GM18520 (cell line): ENCODE measurements around the gene NPB.

Experiments
- ATAC-seq: cut with Tn5 transposase; IDR thresholded peaks from one replicate; pipeline ENCODE4 v1.9.1; 2021; ENCODE audit not compliant: unreplicated experiment

The NPB gene

DNA sequence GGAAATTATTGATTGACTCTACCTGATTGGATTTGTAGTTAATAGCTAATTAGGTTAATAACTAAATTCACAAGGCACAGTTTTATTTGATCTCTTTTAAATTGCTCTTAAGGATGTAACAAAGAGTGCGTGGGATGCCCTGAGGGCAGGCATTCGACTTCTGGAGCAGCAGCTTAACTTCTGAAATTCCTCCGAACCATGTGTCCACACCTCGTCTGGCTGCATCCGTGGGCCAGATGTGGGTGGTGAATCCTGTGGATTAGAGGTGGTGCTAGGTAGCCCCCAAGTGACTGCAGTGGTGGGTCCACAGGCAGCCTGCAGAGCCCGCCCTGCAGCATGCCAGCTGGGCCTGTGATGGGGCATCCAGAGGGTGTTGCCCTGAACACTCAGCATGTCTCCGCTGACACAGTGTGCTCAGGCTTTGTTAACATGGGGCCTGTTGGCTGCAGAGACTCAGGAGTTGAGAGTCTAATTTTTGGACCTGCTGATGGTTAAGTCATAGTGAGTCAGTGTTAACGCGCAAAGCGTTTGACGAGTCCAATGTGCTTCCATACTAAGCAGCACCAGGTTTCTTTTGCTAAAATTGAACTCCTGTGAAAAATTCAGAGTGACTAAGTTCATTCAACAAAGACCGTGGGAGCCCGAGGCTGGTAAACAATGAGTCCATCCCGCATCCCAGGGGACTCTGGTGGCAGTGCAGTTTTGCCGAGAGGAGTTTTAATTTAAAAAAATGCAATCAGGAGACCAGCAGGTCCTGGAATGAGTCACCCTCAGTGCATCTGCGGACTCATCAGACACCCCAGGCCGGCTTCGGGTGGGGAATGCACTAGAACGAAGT lies 3.8 kb upstream of the NPB start:
- ATAC-seq, result no peak

- no peak for ATAC-seq
Observed at GRCh38 chr17:81898885-81899284, 3.2 kb upstream of the NPB start.

- ATAC-seq, result no peak
Observed at GRCh38 chr17:81899514-81900166, 2.4 kb upstream of the NPB start.

- ATAC-seq, result no peak
Observed at GRCh38 chr17:81900181-81900820, 1.7 kb upstream of the NPB start.

DNA sequence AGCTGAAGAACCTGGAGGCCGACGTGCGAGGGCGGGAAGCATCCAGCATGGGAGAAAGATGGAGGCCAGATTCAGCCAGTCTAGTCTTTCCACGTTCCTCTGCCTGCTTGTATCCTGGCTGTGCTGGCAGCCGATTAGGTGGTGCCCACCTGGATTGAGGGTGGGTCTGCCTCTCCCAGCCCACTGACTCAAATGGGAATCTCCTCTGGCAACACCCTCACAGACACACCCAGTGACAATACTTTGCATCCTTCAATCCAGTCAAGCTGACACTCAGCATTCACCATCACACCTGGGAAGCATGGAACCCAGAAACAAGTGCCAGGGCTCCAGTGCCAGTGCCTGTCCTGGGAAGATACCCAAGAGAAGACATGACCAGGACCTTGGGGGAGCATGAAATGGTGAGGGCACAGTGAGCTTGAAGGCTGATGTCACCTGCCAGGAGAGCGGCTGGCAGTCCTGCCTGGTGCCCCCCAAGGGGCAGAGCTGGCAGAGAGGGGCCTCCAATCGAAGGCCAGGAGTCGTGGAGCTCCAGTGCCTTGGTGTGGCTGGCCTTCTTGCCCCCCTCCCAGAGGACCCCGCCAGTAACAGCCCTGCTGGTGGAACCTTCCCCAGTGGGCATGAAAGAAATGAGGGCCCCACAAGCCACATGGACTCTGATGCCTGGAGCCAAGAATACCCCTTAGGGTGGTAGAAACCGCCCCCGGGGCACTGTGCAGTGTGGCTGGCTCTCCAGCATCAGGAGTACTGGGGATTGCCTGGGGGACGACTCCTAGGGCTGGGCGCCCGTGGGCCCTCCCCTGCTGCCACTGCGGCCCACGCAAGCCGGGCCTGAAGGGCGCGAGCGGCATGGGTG lies 643 bp upstream of the NPB start:
- ATAC-seq, result no peak

- ATAC-seq, result no peak
Observed at GRCh38 chr17:81902653-81903414, 796 bp downstream of the NPB start.

- ATAC-seq, result no peak
Observed at GRCh38 chr17:81903415-81903831, 1.4 kb downstream of the NPB start.

DNA sequence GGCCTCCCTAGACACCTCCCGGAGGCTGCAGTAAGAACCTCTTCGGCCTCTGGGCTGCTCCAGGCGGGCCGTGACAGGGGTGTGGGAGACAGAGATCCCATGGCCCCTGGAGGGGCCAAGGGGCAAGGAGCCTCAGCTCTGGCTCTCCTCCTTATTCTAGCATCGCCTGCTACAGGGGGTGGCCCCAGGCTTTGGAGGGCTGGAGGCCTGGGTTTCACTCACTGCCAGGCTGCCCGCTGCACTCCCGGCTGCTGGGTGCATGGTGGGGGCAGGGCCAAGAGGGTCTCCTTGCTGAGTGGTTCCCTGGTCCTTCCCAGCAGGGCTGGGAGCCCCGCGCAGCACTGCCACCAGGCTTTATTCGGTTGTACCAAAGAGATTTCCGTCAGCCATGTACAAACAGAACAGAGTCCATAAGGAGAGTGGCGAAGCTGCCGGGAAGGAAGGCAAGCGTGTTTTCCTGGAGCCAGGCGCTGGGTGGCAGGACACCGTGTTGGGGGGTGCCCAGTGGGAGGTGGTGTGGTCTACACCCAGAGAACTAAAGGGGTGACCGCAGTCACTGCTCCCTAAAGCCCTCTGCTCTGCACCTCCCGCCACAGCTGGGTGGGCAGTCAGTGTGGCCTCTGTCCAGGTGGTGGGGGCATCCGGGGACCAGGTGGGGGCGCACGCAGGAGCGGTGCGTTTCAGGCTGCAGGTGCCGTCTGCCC lies 2.0 kb downstream of the NPB start:
- no peak for ATAC-seq

- no peak for ATAC-seq
Observed at GRCh38 chr17:81904600-81905423, 2.8 kb downstream of the NPB start.

DNA sequence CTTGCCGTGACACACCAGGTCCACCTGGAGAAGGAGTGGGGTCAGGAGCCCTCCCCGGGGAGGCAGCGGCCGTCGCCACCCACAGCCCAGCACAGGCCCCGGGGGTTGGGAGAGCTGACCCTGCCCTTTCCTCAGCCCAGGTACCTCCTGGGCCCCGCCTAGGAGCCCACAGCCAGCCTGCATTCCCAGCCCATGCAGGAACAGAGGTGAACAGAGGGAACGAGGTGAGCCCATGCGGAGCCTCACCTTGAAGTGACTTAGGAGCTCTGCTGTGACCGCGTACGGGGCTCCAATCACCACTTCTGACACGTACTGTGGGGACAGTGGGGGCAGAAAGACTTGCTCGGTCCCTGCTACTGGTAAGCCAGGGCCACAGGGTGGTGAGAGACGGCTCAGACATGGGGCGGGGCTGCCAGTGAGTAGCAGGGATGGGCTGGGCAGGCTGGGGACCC lies 3.4 kb downstream of the NPB start:
- ATAC-seq, result no peak

DNA sequence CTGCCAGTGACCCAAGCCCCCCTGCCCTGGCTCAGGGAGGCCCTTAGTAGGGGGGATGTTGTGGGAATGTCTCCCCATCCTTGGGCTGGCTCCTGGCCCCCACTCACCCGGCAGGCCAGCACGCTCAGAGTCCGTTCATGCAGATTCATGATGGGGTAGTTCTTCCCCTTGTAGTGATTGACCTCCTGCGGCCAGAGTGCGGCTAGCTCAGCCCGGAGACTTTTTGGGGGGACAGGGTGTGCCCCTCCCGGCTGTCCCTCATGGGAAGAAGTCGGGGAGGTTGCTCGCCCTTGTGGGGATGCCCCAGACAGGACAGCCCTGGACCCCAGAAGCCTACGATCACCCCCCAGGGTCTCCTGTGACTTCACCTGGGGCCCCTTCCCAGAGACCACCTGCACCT lies 4.0 kb downstream of the NPB start:
- ATAC-seq, result no peak

- no peak for ATAC-seq
Observed at GRCh38 chr17:81906476-81907218, 4.6 kb downstream of the NPB start.

- no peak for ATAC-seq
Observed at GRCh38 chr17:81907219-81908145, 5.4 kb downstream of the NPB start.

GRCh38 chr17:81908793-81909192 lies 6.8 kb downstream of the NPB start:
- no peak for ATAC-seq

GRCh38 chr17:81909231-81909630 lies 7.2 kb downstream of the NPB start:
- ATAC-seq, result no peak

DNA sequence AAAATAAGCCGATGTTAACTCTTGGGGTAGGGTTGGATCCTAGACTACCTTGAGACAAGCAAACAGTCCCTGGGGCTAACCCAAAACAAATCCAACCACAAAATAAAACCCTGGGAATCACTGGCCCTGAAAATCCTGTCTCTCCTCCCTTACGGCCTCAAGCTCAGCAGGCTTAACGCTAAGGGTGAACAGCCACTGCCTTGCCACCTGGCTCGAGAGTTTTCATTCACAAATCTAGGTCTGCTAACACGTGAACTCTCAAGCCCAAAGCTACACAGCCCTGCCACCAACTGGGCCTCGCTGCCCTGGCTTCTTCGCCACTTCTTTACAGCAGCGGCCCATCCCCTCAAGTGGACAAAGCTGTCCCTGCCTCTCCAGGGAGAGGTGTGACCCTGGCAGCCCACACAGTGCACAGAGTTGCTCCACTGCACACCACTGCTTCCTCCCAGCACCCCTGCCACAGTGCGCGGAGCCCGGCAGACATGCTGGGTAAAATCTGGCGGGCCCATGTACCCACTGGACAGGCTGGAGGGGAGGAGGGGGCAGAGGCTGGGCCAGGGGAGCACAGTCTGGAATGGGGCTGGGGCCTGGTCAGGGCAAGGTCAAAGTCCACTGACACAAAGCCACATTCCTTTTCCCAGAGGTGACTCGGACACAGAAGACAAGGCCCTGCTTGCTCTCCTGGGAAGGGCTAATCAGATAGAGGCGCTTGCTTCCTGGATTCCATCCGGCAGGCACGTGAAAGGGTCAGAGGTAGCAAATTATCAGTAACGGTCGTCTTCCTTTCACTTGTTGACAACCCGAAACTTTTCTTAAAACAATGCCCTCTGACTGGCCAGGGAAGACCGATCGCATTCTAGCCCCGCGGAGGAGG lies 8.2 kb downstream of the NPB start:
- ATAC-seq, result no peak
